ENCODE results near the gene DNM3. TPM values are rescaled to one million over a fixed set of nuclear protein-coding genes. Genes with fewer than 3 reads are reported as not detected.
"Not testable (repeated sequence)": the region's sequence is repeated elsewhere in the genome, so short reads cannot be mapped to it uniquely, and the experiment has no call there.

Gene DNM3
- total and polyA plus RNA-seq, 9 of the 15 experiments (the other 6 are each of a cell fraction or from before 2014, with no cell fraction given) = 0.08 to 0.36 (median 0.22) TPM; not detected in 1

GRCh38 chr1:172307508-172307907 is 466.2 kb downstream of the DNM3 start:
- H3K36me3 ChIP-seq (ENCODE audit: control insufficient read depth, insufficient read depth, low read length); H3K79me2 ChIP-seq (ENCODE audit: control insufficient read depth, insufficient read depth, low read length); FAIRE-seq; H3K27ac ChIP-seq (ENCODE audit: extremely low read depth, low read depth, low read length); H3K4me2 ChIP-seq (ENCODE audit: insufficient read depth, low read length); CTCF ChIA-PET (ENCODE audit: low intra/inter-chr PET ratio); H3K9ac ChIP-seq (ENCODE audit: insufficient read depth in 1 of 2, low read depth in 2 of 2, low read length in 2 of 2); ATAC-seq; H3K4me1 ChIP-seq (replicated peaks in 1 of 2; ENCODE audit: control insufficient read depth in 2 of 2, insufficient read depth in 2 of 2, low read length in 2 of 2); H3K9me1 ChIP-seq (ENCODE audit: control insufficient read depth, insufficient read depth, low read length); BruUV-seq (replicated peaks); in situ Hi-C loops (cut with MboI); POLR2A ChIA-PET; H3K4me3 ChIP-seq; intact Hi-C loops (cut with micrococcal nuclease); H3K27me3 ChIP-seq (ENCODE audit: control insufficient read depth in 2 of 2, insufficient read depth in 2 of 2, low read length in 2 of 2); H3K9me3 ChIP-seq (replicated peaks; ENCODE audit: control insufficient read depth, insufficient read depth, low read depth, low read length); H2AFZ ChIP-seq (ENCODE audit: low read depth, low read length); DNase-seq (ENCODE audit: extremely low read depth in 1 of 4, low spot score in 3 of 4); H4K20me1 ChIP-seq (replicated peaks; ENCODE audit: control insufficient read depth, insufficient read depth, low read length): not testable (repeated sequence)
- TF ChIP-seq ZNF146 (CRISPR knock-in tag; IDR thresholded peaks at IDR 0.05; ENCODE audit: unreplicated experiment) = peak; percentile 72
- WGBS (ENCODE audit: insufficient coverage, low coverage, missing lambda C conversion rate) = 4% methylated on average over 4 of the region's 4 CpGs

DNA sequence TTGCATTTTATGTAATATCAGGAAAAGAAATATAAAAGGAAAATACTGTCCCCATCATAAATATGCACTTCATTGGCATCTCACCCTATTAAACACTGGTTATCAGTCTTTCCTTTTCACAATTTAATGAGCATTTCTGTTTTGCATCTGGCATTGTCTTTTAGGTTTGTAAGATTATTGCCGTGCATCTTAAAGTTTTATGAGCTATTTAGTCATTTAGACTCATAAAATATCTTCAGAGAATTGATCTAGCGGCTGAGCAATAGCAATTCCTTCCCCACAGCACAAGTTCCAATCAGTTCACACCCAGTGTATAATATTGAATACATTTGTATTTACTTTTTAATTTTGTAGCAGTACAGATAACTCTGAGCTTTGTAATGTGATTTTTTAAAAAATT is 466.8 kb downstream of the DNM3 start:
- WGBS (ENCODE audit: insufficient coverage, low coverage, missing lambda C conversion rate) = 7% methylated on average over 2 of the region's 2 CpGs
- Histone ChIP-seq H3K4me3 (no peak overlapping the region), H3K27ac (ENCODE audit: extremely low read depth, low read depth, low read length) (no peak overlapping the region), H3K4me1 (replicated peaks in 1 of 2; ENCODE audit: control insufficient read depth in 2 of 2, insufficient read depth in 2 of 2, low read length in 2 of 2) (no peaks in the 10 kb centered on the region), H3K9ac (ENCODE audit: insufficient read depth in 1 of 2, low read depth in 2 of 2, low read length in 2 of 2) (no peak overlapping the region), H2AFZ (ENCODE audit: low read depth, low read length) (no peak overlapping the region), H3K27me3 (ENCODE audit: control insufficient read depth in 2 of 2, insufficient read depth in 2 of 2, low read length in 2 of 2) (no peaks in the 10 kb centered on the region), H3K4me2 (ENCODE audit: insufficient read depth, low read length) (no peak overlapping the region), H3K36me3 (ENCODE audit: control insufficient read depth, insufficient read depth, low read length) (no peaks in the 10 kb centered on the region), H4K20me1 (replicated peaks; ENCODE audit: control insufficient read depth, insufficient read depth, low read length) (no peaks in the 10 kb centered on the region), H3K79me2 (ENCODE audit: control insufficient read depth, insufficient read depth, low read length) (no peaks in the 10 kb centered on the region), H3K9me1 (ENCODE audit: control insufficient read depth, insufficient read depth, low read length) (no peaks in the 10 kb centered on the region), H3K9me3 (replicated peaks; ENCODE audit: control insufficient read depth, insufficient read depth, low read depth, low read length) (no peaks in the 10 kb centered on the region)
- FAIRE-seq = no peak
- BruUV-seq (replicated peaks) = no TSS peak
- no peak for TF ChIP-seq CHD7 (IDR thresholded peaks at IDR 0.05; ENCODE audit: low read depth, low read length)
- no peak for TF ChIP-seq CREBBP (IDR thresholded peaks at IDR 0.05; ENCODE audit: low read depth, low read length)
- in situ Hi-C loops (cut with MboI) = no loop called here
- ATAC-seq = no peak
- intact Hi-C loops (cut with micrococcal nuclease) = no loop called here
- CTCF ChIA-PET (ENCODE audit: low intra/inter-chr PET ratio) = no interaction called here
- DNase-seq (ENCODE audit: extremely low read depth in 1 of 4, low spot score in 3 of 4) = no peak
- POLR2A ChIA-PET = no interaction called here
